Common myeloid progenitor, CD34-positive (primary cell): ENCODE data around the gene C1GALT1.

Experiments
- CTCF ChIA-PET: fragments of 350-600 bp; sonication (Branson Sonifier 250); formaldehyde crosslinking; loops from one replicate; lab custom pipeline; 2021; ENCODE audit warnings: antibody characterized with exemption; lab: Charles Lee
- POLR2A ChIA-PET: fragments of 350-600 bp; sonication (Branson Sonifier 250); formaldehyde crosslinking; loops from one replicate; lab custom pipeline; 2021; ENCODE audit warnings: antibody characterized with exemption; lab: Charles Lee
- DNase-seq, 3 donors: peaks; one replicate each; pipeline versions ENCODE4 v3.0.0 to v3.0.0-alpha.2; 2013
- H3K27ac ChIP-seq, 2 experiments: 1 replicate in 1 of 2; 2 replicates in 1 of 2; pipeline ENCODE4 v1.7.0; 2013; ENCODE audit warnings: inconsistent platforms in 2 of 2, low read length in 2 of 2, mild to moderate bottlenecking in 2 of 2, low read depth in 1 of 2, moderate library complexity in 1 of 2; ENCODE audit not compliant: severe bottlenecking in 2 of 2, insufficient read depth in 1 of 2, poor library complexity in 1 of 2
- H3K27me3 ChIP-seq, 5 experiments: replicated peaks in 2 of 5; 1 replicate in 3 of 5; 2 replicates in 2 of 5; pipeline versions ENCODE4 v1.6.1 to v1.7.0; 2013; ENCODE audit warnings: low read length in 4 of 5, mild to moderate bottlenecking in 2 of 5, moderate library complexity in 2 of 5, inconsistent platforms in 1 of 5; ENCODE audit not compliant: insufficient read depth in 5 of 5, control insufficient read depth in 4 of 5
- H3K36me3 ChIP-seq, 4 experiments: 1 replicate in 2 of 4; 2 replicates in 2 of 4; pipeline versions ENCODE4 v1.6.1 to v1.7.0; 2013; ENCODE audit warnings: low read length in 3 of 4, control low read depth in 1 of 4, mild to moderate bottlenecking in 1 of 4; ENCODE audit not compliant: control insufficient read depth in 4 of 4, insufficient read depth in 4 of 4
- H3K4me1 ChIP-seq, 4 experiments: 1 replicate in 3 of 4; 2 replicates in 1 of 4; pipeline versions ENCODE4 v1.6.1 to v1.7.1; 2013; ENCODE audit warnings: low read length in 3 of 4, mild to moderate bottlenecking in 3 of 4, control low read depth in 1 of 4, inconsistent platforms in 1 of 4, moderate library complexity in 1 of 4; ENCODE audit not compliant: control insufficient read depth in 4 of 4, insufficient read depth in 4 of 4; ENCODE audit errors: control extremely low read depth in 1 of 4
- H3K4me3 ChIP-seq, 7 experiments: 1 replicate in 4 of 7; 2 replicates in 3 of 7; pipeline versions ENCODE4 v1.5.1 to v1.7.0; 2013; ENCODE audit warnings: mild to moderate bottlenecking in 7 of 7, low read length in 6 of 7, moderate library complexity in 6 of 7, inconsistent platforms in 2 of 7, low read depth in 2 of 7, control low read depth in 1 of 7; ENCODE audit not compliant: insufficient read depth in 4 of 7, control insufficient read depth in 1 of 7; ENCODE audit errors: extremely low read depth in 1 of 7
- H3K9me3 ChIP-seq, 5 experiments: 1 replicate in 4 of 5; 2 replicates in 1 of 5; pipeline versions ENCODE4 v1.6.1 to v1.7.1; 2013; ENCODE audit warnings: low read length in 4 of 5, mild to moderate bottlenecking in 2 of 5, inconsistent platforms in 1 of 5, low read depth in 1 of 5, moderate library complexity in 1 of 5; ENCODE audit not compliant: control insufficient read depth in 4 of 5, insufficient read depth in 2 of 5; ENCODE audit errors: control extremely low read depth in 1 of 5
- WGBS: methylation state at CpG from one replicate; pipeline ENCODE4 v1.1.5; 2013; ENCODE audit not compliant: insufficient coverage; 5-methylcytosine and 5-hydroxymethylcytosine counted together

The C1GALT1 gene

GRCh38 chr7:7219216-7219615, 36.9 kb downstream of the C1GALT1 start:
- DNase-seq = no peak
- Histone ChIP-seq H3K36me3 (peaks cover 8 to 59% (median 36%) of the 10 kb centered on the region in 4 experiments), H3K27ac (no peak overlapping the region), H3K27me3 (no peaks in the 10 kb centered on the region), H3K4me3 (no peak overlapping the region), H3K4me1 (no peaks in the 10 kb centered on the region), H3K9me3 (peaks cover 2 to 10% (median 4%) of the 10 kb centered on the region in 5 experiments)
- ChIA-PET CTCF (no interaction called here), POLR2A (no interaction called here)

GRCh38 chr7:7220821-7221220, 38.5 kb downstream of the C1GALT1 start:
- no peak for DNase-seq
- ChIA-PET CTCF (interaction anchor here (1.1 to 1.3 kb wide), 2 partner anchors 14 to 121 kb away, joined by 3 to 5 read pairs; no protein-coding TSS in a partner anchor), POLR2A (no interaction called here)
- Histone ChIP-seq H3K27me3 (no peaks in the 10 kb centered on the region), H3K27ac (no peak overlapping the region), H3K36me3 (peaks cover 5 to 52% (median 25%) of the 10 kb centered on the region in 4 experiments), H3K4me1 (no peaks in the 10 kb centered on the region), H3K9me3 (peaks cover 0 to 17% (median 4%) of the 10 kb centered on the region in 5 experiments), H3K4me3 (no peak overlapping the region)
- no CpG with 5 or more reads among the region's 3 CpGs for whole genome bisulfite sequencing

GRCh38 chr7:7221599-7222038, 39.3 kb downstream of the C1GALT1 start:
- H3K4me3 ChIP-seq = no peak overlapping the region
- no peak overlapping the region for H3K27ac ChIP-seq
- no peak for DNase-seq
- H3K4me1 ChIP-seq = no peaks in the 10 kb centered on the region
- POLR2A ChIA-PET = no interaction called here
- no peaks in the 10 kb centered on the region for H3K27me3 ChIP-seq
- CTCF ChIA-PET = interaction anchor here (1.1 to 1.3 kb wide), 2 partner anchors 15 to 122 kb away, joined by 3 to 5 read pairs; no protein-coding TSS in a partner anchor
- H3K9me3 ChIP-seq = peaks cover 0 to 17% (median 4%) of the 10 kb centered on the region in 5 experiments
- H3K36me3 ChIP-seq = peaks cover 5 to 47% (median 19%) of the 10 kb centered on the region in 4 experiments
- 93% methylated on average over 2 of the region's 2 CpGs for WGBS

GRCh38 chr7:7223250-7223649, 40.9 kb downstream of the C1GALT1 start:
- Histone ChIP-seq H3K27me3 (no peaks in the 10 kb centered on the region), H3K4me3 (no peak overlapping the region), H3K36me3 (peaks cover 5 to 35% (median 8%) of the 10 kb centered on the region in 4 experiments), H3K27ac (no peak overlapping the region), H3K9me3 (peaks cover 0 to 15% (median 3%) of the 10 kb centered on the region in 5 experiments), H3K4me1 (no peaks in the 10 kb centered on the region)
- no peak for DNase-seq
- ChIA-PET CTCF (no interaction called here), POLR2A (no interaction called here)
- 100% methylated on average over 1 of the region's 2 CpGs for WGBS

GRCh38 chr7:7226407-7226806, 44.1 kb downstream of the C1GALT1 start:
- no peaks in the 10 kb centered on the region for H3K27me3 ChIP-seq
- H3K4me3 ChIP-seq = no peak overlapping the region
- peaks cover 2 to 32% (median 5%) of the 10 kb centered on the region in 5 experiments for H3K9me3 ChIP-seq
- WGBS = 100% methylated on average over 3 of the region's 5 CpGs
- no peaks in the 10 kb centered on the region for H3K4me1 ChIP-seq
- peaks cover 4 to 33% (median 7%) of the 10 kb centered on the region in 4 experiments for H3K36me3 ChIP-seq
- H3K27ac ChIP-seq = no peak overlapping the region
- POLR2A ChIA-PET = no interaction called here
- DNase-seq = no peak
- CTCF ChIA-PET = no interaction called here

GRCh38 chr7:7228472-7228871, 46.1 kb downstream of the C1GALT1 start:
- Histone ChIP-seq H3K27ac (no peak overlapping the region), H3K27me3 (no peaks in the 10 kb centered on the region), H3K4me1 (no peaks in the 10 kb centered on the region), H3K4me3 (no peak overlapping the region), H3K36me3 (peaks cover 5 to 30% (median 9%) of the 10 kb centered on the region in 4 experiments), H3K9me3 (peaks cover 2 to 32% (median 6%) of the 10 kb centered on the region in 5 experiments)
- no CpG with 5 or more reads among the region's 2 CpGs for WGBS
- POLR2A ChIA-PET = interaction anchor here (0.6 kb wide), 2 partner anchors 45 to 622 kb away, joined by 3 to 6 read pairs; no protein-coding TSS in a partner anchor
- CTCF ChIA-PET = interaction anchor here (0.6 to 0.7 kb wide), 2 partner anchors 9 to 41 kb away, joined by 3 read pairs; no protein-coding TSS in a partner anchor
- DNase-seq = no peak

- no peaks in the 10 kb centered on the region for H3K4me1 ChIP-seq
- H3K36me3 ChIP-seq = peaks cover 5 to 29% (median 9%) of the 10 kb centered on the region in 4 experiments
- WGBS = 100% methylated on average over 1 of the region's 1 CpG
- no peak overlapping the region for H3K27ac ChIP-seq
- H3K9me3 ChIP-seq = peaks cover 2 to 32% (median 5%) of the 10 kb centered on the region in 5 experiments
- no peak overlapping the region for H3K4me3 ChIP-seq
- CTCF ChIA-PET = interaction anchor here (0.6 kb wide), 1 partner anchor 42 kb away, joined by 3 read pairs; no protein-coding TSS in a partner anchor
- DNase-seq = no peak
- POLR2A ChIA-PET = interaction anchor here (0.6 kb wide), 2 partner anchors 46 to 621 kb away, joined by 3 to 6 read pairs; no protein-coding TSS in a partner anchor
- H3K27me3 ChIP-seq = no peaks in the 10 kb centered on the region
Observed at GRCh38 chr7:7228967-7229366, 46.6 kb downstream of the C1GALT1 start.
